GM18502 (cell line): ENCODE data around the gene LYL1.

ENCODE experiments used
- ATAC-seq: cut with Tn5 transposase; IDR thresholded peaks from one replicate; pipeline ENCODE4 v1.9.1; 2021; ENCODE audit warnings: mild to moderate bottlenecking; ENCODE audit not compliant: unreplicated experiment, poor library complexity

LYL1 gene

GRCh38 chr19:13078897-13079541 is 23.6 kb downstream of the LYL1 start:
- no peak for ATAC-seq

GRCh38 chr19:13078381-13078780 is 24.3 kb downstream of the LYL1 start:
- ATAC-seq, result no peak

DNA sequence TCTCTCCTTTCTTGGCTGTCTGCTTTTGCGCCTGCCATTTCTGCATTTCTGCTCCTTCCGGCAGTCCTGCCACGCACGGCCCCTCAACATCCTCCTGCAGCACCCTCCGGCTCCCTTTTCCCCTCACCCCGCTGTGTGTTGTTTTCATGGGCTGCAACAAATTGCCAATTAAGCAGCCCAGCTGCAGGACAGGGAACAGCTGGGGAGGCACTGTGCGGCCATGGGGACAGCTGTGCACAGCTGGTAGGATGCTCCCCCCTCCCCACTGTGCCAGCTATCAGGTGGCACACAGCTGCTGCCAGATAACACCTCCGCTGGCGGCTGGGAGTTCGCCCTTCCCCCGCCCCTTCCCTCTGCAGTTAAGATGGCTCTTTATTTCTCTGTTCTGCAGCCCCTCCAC is 25.4 kb downstream of the LYL1 start:
- ATAC-seq, result no peak

- no peak for ATAC-seq
Measured at GRCh38 chr19:13076787-13077186, 25.9 kb downstream of the LYL1 start.

DNA sequence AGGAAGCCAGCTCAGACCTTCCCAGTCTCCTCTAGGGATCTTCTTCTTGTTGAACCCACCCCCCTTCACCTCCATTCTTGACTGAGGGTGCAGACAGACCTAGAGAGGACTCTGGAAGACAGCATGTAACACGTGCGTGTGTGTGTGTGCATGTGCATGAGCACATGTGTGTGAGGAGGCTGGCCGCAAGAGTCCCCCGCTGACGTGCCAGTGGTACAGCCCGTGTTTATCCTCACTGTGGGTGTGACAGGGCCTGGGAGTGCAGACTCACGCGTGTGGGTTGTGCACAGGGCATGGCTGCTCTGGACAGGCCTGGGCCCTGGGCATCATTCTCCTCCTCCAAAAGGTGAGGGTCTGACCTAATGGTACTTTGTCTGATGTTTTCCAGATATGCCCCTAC is 26.3 kb downstream of the LYL1 start:
- ATAC-seq, result no peak

DNA sequence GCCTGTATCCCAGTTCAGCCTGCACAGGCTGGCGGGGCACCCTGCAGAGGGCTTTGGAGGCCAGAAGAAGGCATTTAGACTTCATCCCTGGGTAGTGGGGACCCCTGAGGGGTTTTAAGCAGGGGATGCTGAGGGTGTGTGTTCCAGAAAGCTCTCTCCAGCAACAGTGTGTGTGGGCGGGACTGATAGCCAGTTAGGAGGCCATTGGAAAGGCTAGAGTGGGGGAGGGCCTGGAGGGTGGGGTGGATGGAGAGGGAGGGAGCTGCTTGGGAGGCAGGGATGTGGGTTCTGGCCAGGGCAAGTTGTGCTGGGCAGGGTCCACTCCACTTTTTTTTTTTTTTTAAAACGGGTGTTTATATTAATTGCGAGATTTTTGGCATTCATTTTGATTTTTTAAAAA is 28.3 kb downstream of the LYL1 start:
- ATAC-seq, result no peak

- no peak for ATAC-seq
Measured at GRCh38 chr19:13073263-13073662, 29.4 kb downstream of the LYL1 start.

DNA sequence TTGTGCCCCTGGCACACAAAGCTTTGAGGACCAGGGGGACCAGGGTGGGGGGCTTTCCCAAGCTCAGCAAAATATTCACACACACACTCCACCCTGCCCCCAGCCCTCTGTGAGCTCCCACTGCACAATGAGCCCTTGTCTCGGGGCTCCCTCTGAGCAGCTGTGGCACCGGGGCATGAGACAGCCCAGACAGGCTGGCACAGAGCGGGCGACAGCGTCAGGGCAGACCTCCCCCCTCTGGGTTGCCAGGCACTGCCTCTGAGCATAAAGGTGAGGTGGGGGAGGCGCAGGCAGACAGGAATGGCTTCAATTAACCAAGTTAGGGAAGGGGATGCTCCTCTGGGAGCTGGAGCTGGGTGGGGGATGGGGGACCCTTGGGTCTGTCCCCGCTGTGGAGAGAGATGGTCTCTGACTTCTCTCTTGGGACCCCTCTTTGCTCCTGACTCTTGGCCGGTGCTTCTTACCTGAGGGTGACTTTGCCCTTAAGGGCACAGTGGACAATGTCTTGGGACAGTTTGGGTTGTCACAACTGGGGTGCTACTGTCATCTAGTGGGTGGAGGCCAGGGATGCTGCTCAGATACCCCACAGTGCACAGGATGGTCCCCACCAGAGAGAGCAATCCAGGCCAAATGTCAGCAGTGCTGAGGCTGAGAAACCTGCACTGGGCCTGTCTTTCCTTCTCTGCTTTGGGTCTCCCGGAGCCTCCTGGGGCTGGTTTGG is 30.3 kb downstream of the LYL1 start:
- ATAC-seq, result no peak

- ATAC-seq, result no peak
Measured at GRCh38 chr19:13071444-13072187, 31.0 kb downstream of the LYL1 start.

- no peak for ATAC-seq
Measured at GRCh38 chr19:13070425-13071140, 32.1 kb downstream of the LYL1 start.

DNA sequence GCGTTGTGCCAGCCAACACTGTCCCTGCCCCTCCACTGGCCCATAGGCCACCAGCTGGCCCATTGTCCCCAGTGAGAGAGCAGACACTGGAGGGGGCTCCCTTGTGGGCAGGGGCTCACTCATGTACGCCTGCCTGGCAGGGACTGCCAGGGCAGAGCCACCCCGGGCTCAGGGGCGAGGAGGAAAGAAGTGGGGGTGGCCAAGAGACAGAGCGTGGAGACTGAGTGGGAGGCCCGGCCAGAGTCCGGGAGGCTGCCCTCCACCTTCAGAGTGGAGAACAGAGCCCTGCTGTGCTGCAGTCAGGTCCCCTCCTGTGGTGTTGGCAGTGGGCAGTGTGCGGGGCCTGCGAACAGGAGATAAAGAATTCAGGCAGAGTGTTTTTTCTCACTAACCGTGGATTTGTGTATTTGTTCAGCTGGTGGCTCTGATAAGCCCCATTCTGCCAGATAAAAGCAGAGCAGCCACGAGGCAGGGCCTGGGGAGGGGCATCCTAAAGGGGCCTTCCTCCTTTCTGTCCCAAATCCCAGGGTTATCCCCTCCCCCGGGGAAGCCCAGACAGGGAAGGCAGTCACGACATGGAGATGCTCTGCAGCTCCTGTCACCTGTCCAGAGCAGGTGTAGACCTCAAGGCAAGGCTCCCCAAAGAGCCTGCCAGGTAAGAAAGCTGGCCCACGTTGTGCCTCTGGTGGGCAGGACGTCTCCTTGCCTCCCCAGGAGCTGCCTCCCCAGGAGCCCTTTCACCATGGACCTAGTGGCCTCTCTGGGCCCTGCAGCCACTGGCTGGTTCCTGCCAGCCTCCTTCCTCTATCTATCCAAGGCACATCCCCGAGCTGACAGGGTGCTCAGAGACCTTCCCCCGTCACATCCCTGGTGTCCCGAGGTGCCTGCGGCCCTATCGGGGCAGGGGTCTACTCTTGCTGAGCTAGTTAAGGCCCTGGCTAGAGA is 33.0 kb downstream of the LYL1 start:
- ATAC-seq, result no peak

DNA sequence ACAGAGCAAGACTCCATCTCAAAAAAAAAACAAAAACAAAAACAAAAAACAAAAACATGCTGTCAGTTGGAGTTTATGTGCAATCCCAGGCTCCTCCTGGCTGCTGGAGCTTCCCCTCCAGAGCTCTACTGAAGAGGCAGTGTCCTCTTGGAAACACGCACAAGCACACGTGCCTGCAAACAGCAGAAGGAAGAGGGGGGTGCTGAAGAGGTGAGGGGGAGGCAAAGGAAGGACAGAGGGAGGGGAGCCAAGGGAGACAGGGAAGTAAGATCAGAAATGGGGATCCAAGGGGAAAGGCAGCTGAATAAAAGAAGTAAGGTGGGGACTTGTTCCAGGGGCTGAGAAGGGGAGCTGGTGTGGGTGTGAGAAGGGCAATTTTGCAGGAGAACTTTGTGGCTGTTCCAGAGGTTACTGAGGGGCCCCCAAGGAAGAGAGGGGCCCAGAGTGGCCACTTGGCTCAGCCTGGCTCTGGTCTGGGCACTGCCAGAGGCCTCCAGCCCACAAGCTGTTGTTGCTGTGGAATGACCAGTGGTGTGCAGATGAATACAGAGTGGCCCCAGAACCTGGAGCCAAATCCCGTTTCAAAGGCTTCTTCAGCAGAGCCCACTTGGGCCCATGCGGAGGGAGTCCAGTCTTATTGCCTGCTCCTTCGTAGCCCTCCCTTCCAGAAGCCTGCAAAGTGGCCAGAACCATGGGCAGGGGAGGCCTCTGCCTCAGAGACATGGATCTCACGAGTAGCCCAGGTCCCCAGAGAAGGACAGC is 34.4 kb downstream of the LYL1 start:
- no peak for ATAC-seq

DNA sequence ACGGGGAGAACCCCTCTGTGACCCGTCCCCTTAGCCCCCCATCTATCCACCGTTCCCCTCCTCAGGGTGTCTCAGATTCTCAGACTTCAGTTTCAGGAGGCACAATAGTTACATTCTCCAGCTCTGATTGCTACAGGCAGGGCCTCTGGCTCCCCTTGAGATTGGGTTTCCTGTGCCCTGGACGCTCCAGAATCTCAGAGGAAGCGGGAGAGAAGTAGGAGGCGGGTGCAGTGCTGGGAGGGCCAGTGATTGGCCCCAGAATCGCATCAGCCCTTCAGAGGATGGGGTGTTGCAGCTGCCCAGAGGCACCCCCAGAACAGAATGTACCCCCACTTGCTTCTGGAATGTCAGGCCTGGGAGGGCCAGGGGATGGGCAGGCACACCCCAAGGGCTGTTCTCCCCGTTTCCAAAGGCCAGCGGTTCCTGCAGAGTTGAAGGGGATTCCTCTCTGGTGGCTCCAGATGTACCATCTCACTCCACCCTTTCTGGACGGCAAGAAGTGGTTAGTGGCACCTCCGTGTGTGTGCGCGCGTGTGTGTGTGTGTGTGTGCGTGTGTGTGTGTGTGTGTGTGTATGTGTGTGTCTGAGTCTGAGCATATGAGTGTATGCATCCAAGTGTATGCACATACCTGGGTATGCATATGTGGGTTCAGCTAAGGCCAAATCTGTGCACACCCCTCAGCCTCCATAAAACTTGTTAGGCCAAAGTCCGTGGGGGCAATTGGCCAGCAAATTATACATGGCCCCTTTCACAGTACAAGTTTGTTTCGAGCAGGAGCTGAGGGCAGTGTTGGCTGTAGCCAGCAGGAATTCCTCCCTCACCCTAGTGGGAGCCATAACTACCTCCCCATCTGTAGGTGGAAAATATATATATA is 35.5 kb downstream of the LYL1 start:
- no peak for ATAC-seq

GRCh38 chr19:13066226-13066625 is 36.4 kb downstream of the LYL1 start:
- ATAC-seq, result no peak

GRCh38 chr19:13064092-13064489 is 38.6 kb downstream of the LYL1 start:
- no peak for ATAC-seq

DNA sequence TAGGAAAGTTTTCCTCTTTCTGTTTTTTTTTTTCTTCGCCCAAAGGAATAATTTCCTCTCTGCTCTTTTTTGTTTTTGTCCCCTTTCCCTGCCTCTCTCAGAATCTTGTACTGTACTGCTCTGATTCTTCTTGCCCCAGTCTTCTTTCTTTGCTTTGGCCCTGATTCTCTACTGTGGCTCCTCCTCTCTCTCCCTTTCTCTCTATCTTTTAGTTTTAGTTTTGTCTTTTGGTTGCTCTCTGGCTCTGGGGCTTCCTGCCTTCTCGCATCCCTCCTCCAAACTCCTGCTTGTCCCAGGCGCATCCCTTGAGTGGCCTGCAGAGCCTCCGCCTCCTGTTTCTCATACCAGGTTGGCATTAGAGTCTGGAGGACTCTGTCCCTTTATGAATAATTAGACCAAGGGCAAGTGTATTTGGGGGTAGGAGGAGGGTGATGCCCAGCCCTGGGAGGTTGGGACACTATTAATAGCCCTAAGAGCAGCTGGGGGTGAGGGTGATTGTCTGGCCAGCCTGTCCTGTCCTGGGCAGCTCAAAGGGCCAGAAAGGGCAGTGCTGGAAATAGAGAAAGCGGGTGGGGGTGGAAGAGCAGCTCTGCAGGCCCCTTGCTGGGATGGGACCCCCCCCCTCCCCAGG is 39.1 kb downstream of the LYL1 start:
- ATAC-seq, result no peak

- no peak for ATAC-seq
Measured at GRCh38 chr19:13062317-13062716, 40.3 kb downstream of the LYL1 start.
